Trophoblast cell (in vitro differentiated cells and primary cell): ENCODE results near the gene ZRANB1.

Experiments
- DNase-seq, 2 donors: peaks; one replicate each; pipeline ENCODE4 v3.0.0-alpha.2; 2016
- H2AFZ ChIP-seq: 2 replicates; pipeline ENCODE4 v1.6.1; 2013; ENCODE audit warnings: low read length, moderate library complexity, mild to moderate bottlenecking; ENCODE audit not compliant: insufficient read depth, poor library complexity
- H2AK5ac ChIP-seq: 2 replicates; pipeline ENCODE4 v1.6.1; 2013; ENCODE audit warnings: mild to moderate bottlenecking, low read length
- H2BK120ac ChIP-seq: 2 replicates; pipeline ENCODE4 v1.6.1; 2013; ENCODE audit warnings: low read length, mild to moderate bottlenecking, moderate library complexity; ENCODE audit not compliant: insufficient read depth, poor library complexity
- H2BK12ac ChIP-seq: 2 replicates; pipeline ENCODE4 v1.6.1; 2013; ENCODE audit warnings: mild to moderate bottlenecking, low read length, moderate library complexity
- H2BK5ac ChIP-seq: 2 replicates; pipeline ENCODE4 v1.6.1; 2013; ENCODE audit warnings: low read length, low read depth, moderate library complexity, mild to moderate bottlenecking; ENCODE audit not compliant: poor library complexity
- H3K14ac ChIP-seq: 2 replicates; pipeline ENCODE4 v1.6.1; 2013; ENCODE audit warnings: mild to moderate bottlenecking, low read length
- H3K18ac ChIP-seq: 2 replicates; pipeline ENCODE4 v1.6.1; 2013; ENCODE audit warnings: mild to moderate bottlenecking, low read length
- H3K23ac ChIP-seq: 2 replicates; pipeline ENCODE4 v1.6.1; 2013; ENCODE audit warnings: low read length
- H3K27ac ChIP-seq: 2 replicates; pipeline ENCODE4 v1.5.1; 2013; ENCODE audit warnings: low read depth, mild to moderate bottlenecking, inconsistent platforms, low read length, moderate library complexity
- H3K27me3 ChIP-seq: 2 replicates; pipeline ENCODE4 v1.6.1; 2013; ENCODE audit warnings: inconsistent platforms, mild to moderate bottlenecking, low read length, moderate library complexity; ENCODE audit not compliant: insufficient read depth
- H3K36me3 ChIP-seq, 2 experiments: 1 replicate in 1 of 2; 2 replicates in 1 of 2; pipeline ENCODE4 v1.6.1; 2013; ENCODE audit warnings: low read length in 2 of 2, mild to moderate bottlenecking in 2 of 2, moderate library complexity in 1 of 2; ENCODE audit not compliant: insufficient read depth in 2 of 2, control insufficient read depth in 1 of 2
- H3K4ac ChIP-seq: 2 replicates; pipeline ENCODE4 v1.6.1; 2013; ENCODE audit warnings: low read depth, mild to moderate bottlenecking, low read length, moderate library complexity
- H3K4me1 ChIP-seq, 2 experiments: 1 replicate in 1 of 2; 2 replicates in 1 of 2; pipeline ENCODE4 v1.6.1; 2013; ENCODE audit warnings: low read length in 2 of 2, mild to moderate bottlenecking in 2 of 2, moderate library complexity in 1 of 2; ENCODE audit not compliant: insufficient read depth in 2 of 2, control insufficient read depth in 1 of 2
- H3K4me2 ChIP-seq: 2 replicates; pipeline ENCODE4 v1.6.1; 2013; ENCODE audit warnings: inconsistent platforms, mild to moderate bottlenecking, low read length, moderate library complexity
- H3K4me3 ChIP-seq: 2 replicates; pipeline ENCODE4 v1.5.1; 2013; ENCODE audit warnings: mild to moderate bottlenecking, low read depth, low read length, inconsistent platforms
- H3K79me1 ChIP-seq: one replicate; pipeline ENCODE4 v1.6.1; 2013; ENCODE audit warnings: low read length
- H3K79me2 ChIP-seq: 2 replicates; pipeline ENCODE4 v1.6.1; 2013; ENCODE audit warnings: low read length, mild to moderate bottlenecking; ENCODE audit not compliant: control insufficient read depth, insufficient read depth, poor library complexity
- H3K9ac ChIP-seq: 2 replicates; pipeline ENCODE4 v1.6.1; 2013; ENCODE audit warnings: mild to moderate bottlenecking, low read length
- H3K9me3 ChIP-seq: 2 replicates; pipeline ENCODE4 v1.6.1; 2013; ENCODE audit warnings: low read depth, mild to moderate bottlenecking, control low read depth, inconsistent platforms, low read length; ENCODE audit not compliant: insufficient read depth
- H4K12ac ChIP-seq: 2 replicates; pipeline ENCODE4 v1.6.1; 2013; ENCODE audit warnings: low read depth, mild to moderate bottlenecking, low read length, moderate library complexity
- H4K8ac ChIP-seq: 2 replicates; pipeline ENCODE4 v1.6.1; 2013; ENCODE audit warnings: low read depth, mild to moderate bottlenecking, low read length, moderate library complexity
- H4K91ac ChIP-seq: one replicate; pipeline ENCODE4 v1.6.1; 2013; ENCODE audit warnings: low read depth, mild to moderate bottlenecking, low read length, moderate library complexity
- WGBS: extraction: QIAGEN DNeasy Blood & Tissue Kit; methylation state at CpG from one replicate; pipeline ENCODE4 v1.1.7; 2013; ENCODE audit warnings: missing lambda C conversion rate; ENCODE audit not compliant: insufficient read length, insufficient coverage; ENCODE audit errors: extremely low coverage; 5-methylcytosine and 5-hydroxymethylcytosine counted together

Gene ZRANB1

DNA sequence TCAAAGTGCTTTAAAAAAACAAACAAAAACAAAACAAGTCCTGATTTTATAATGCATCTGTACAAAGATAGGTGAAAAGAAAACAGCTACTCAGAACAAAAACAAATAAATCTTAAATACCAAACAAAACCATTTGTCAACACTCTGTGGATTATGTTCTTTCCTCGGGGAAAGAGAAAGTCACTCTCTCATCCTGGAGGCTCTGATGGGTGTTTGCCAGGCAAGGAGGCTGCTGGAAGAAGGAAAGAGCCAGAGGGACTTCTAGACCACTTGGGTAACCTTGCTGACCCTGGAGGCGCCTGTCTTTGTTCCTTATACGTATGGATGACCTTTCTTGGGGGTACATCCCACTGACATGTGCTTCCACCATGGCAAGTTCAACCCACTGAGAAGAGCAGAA is 92.8 kb downstream of the ZRANB1 start:
- DNase-seq = no peak
- no CpG with 5 or more reads among the region's 3 CpGs for WGBS
- Histone ChIP-seq H2BK5ac (no peak overlapping the region), H3K14ac (no peak overlapping the region), H3K4me3 (no peak overlapping the region), H3K27me3 (no peaks in the 10 kb centered on the region), H3K9ac (no peak overlapping the region), H3K18ac (no peak overlapping the region), H4K8ac (no peak overlapping the region), H3K23ac (no peak overlapping the region), H2BK120ac (no peak overlapping the region), H3K4ac (peak overlapping the region; percentile 56), H4K12ac (no peak overlapping the region), H2AK5ac (no peak overlapping the region), H3K4me1 (peaks cover 9 to 25% of the 10 kb centered on the region in 2 experiments), H2AFZ (no peak overlapping the region), H3K36me3 (peaks cover 16 to 18% of the 10 kb centered on the region in 2 experiments), H3K4me2 (no peak overlapping the region), H3K27ac (no peak overlapping the region), H2BK12ac (no peak overlapping the region), H3K9me3 (no peaks in the 10 kb centered on the region), H3K79me1 (peaks cover 4% of the 10 kb centered on the region), H4K91ac (no peak overlapping the region), H3K79me2 (peaks cover 4% of the 10 kb centered on the region)

GRCh38 chr10:125035136-125035535 is 93.2 kb downstream of the ZRANB1 start:
- no peak overlapping the region for H4K12ac ChIP-seq
- no peaks in the 10 kb centered on the region for H3K9me3 ChIP-seq
- H4K8ac ChIP-seq = no peak overlapping the region
- no peak overlapping the region for H3K9ac ChIP-seq
- no peak overlapping the region for H3K4me2 ChIP-seq
- peaks cover 16 to 18% of the 10 kb centered on the region in 2 experiments for H3K36me3 ChIP-seq
- H3K79me2 ChIP-seq = peaks cover 6% of the 10 kb centered on the region
- no peak for DNase-seq
- peaks cover 11 to 26% of the 10 kb centered on the region in 2 experiments for H3K4me1 ChIP-seq
- H2BK5ac ChIP-seq = no peak overlapping the region
- no peak overlapping the region for H3K4ac ChIP-seq
- H3K79me1 ChIP-seq = peaks cover 4% of the 10 kb centered on the region
- no peak overlapping the region for H4K91ac ChIP-seq
- no peak overlapping the region for H2AFZ ChIP-seq
- H3K27ac ChIP-seq = no peak overlapping the region
- H2BK120ac ChIP-seq = no peak overlapping the region
- no CpG with 5 or more reads among the region's 11 CpGs for WGBS
- H2AK5ac ChIP-seq = no peak overlapping the region
- H3K27me3 ChIP-seq = no peaks in the 10 kb centered on the region
- H2BK12ac ChIP-seq = no peak overlapping the region
- H3K18ac ChIP-seq = no peak overlapping the region
- no peak overlapping the region for H3K23ac ChIP-seq
- no peak overlapping the region for H3K14ac ChIP-seq
- H3K4me3 ChIP-seq = no peak overlapping the region

- H3K79me2 ChIP-seq = peaks cover 6% of the 10 kb centered on the region
- no peak overlapping the region for H3K9ac ChIP-seq
- H3K4me3 ChIP-seq = no peak overlapping the region
- H3K27me3 ChIP-seq = no peaks in the 10 kb centered on the region
- no peak overlapping the region for H3K4me2 ChIP-seq
- H3K36me3 ChIP-seq = peaks cover 14 to 15% of the 10 kb centered on the region in 2 experiments
- no peaks in the 10 kb centered on the region for H3K9me3 ChIP-seq
- H4K8ac ChIP-seq = no peak overlapping the region
- no peak overlapping the region for H2BK5ac ChIP-seq
- H3K18ac ChIP-seq = peak overlapping the region; percentile 58
- no peak overlapping the region for H2AK5ac ChIP-seq
- no peak overlapping the region for H2AFZ ChIP-seq
- H3K4me1 ChIP-seq = peaks cover 11 to 26% of the 10 kb centered on the region in 2 experiments
- no peak overlapping the region for H3K27ac ChIP-seq
- H2BK120ac ChIP-seq = peak overlapping the region; percentile 18
- no peak overlapping the region for H3K14ac ChIP-seq
- H3K23ac ChIP-seq = no peak overlapping the region
- H3K4ac ChIP-seq = peak overlapping the region; percentile 61
- H4K91ac ChIP-seq = peak overlapping the region; percentile 29
- H4K12ac ChIP-seq = no peak overlapping the region
- peaks cover 4% of the 10 kb centered on the region for H3K79me1 ChIP-seq
- no CpG with 5 or more reads among the region's 7 CpGs for WGBS
- DNase-seq = no peak
- no peak overlapping the region for H2BK12ac ChIP-seq
Measured at GRCh38 chr10:125035588-125036295, 93.8 kb downstream of the ZRANB1 start.

GRCh38 chr10:125037145-125037877 is 95.4 kb downstream of the ZRANB1 start:
- Histone ChIP-seq H3K4ac (no peak overlapping the region), H2BK120ac (no peak overlapping the region), H3K79me1 (peaks cover 4% of the 10 kb centered on the region), H3K36me3 (peaks cover 11 to 15% of the 10 kb centered on the region in 2 experiments), H3K27ac (no peak overlapping the region), H3K4me1 (peaks cover 11 to 29% of the 10 kb centered on the region in 2 experiments), H3K14ac (no peak overlapping the region), H3K18ac (no peak overlapping the region), H3K27me3 (no peaks in the 10 kb centered on the region), H3K23ac (no peak overlapping the region), H3K79me2 (peaks cover 6% of the 10 kb centered on the region), H2BK5ac (no peak overlapping the region), H2AFZ (no peak overlapping the region), H4K12ac (no peak overlapping the region), H3K4me2 (no peak overlapping the region), H3K9me3 (no peaks in the 10 kb centered on the region), H3K4me3 (no peak overlapping the region), H3K9ac (no peak overlapping the region), H4K91ac (no peak overlapping the region), H2BK12ac (no peak overlapping the region), H2AK5ac (no peak overlapping the region), H4K8ac (peak overlapping the region; percentile 18)
- peak in 1 of 2 donors; percentile 50 for DNase-seq
- no CpG with 5 or more reads among the region's 8 CpGs for WGBS
